ENCODE results near the gene SACS. TPM values are rescaled to one million over a fixed set of nuclear protein-coding genes. Genes with fewer than 3 reads are reported as not detected.
A peak's percentile ranks its signal among the peaks of the same experiment; 100 is the strongest.

Gene SACS
- total and polyA plus RNA-seq, 3 experiments from 2014 or later: 7.8 to 50.6 (median 48.1) TPM

DNA sequence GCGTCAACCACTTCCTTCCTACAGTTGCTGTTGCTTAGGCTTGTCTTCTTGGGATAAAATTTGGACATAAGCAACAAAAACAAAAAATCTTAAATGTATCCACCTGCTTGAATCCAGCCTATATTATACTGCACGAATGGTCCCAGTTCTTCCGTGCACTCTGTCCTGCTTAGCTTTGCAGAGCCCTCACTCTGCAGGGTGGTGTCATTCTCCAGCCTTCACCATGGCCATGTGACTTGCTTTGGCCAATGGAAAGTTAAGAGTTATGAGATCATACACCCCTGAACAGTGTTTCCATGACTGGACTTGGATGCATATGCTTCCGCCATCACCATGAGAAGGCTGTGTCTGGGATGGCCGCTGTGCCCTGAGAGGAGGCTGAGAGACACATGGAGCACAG is 27.4 kb upstream of the SACS start:
- peaks cover 4 to 5% of the 10 kb centered on the region in 2 donors for H3K27me3 Mint-ChIP-seq
- H3K36me3 ChIP-seq (ENCODE audit: insufficient read depth, low read length): no peaks in the 10 kb centered on the region
- peaks cover under 1 to 2% (median 1%) of the 10 kb centered on the region in 3 donors for H3K4me1 Mint-ChIP-seq
- peaks cover 3% of the 10 kb centered on the region for H3K4me1 ChIP-seq (ENCODE audit: insufficient read depth, low read length)
- H3K9me3 Mint-ChIP-seq: no peaks in the 10 kb centered on the region
- no peak overlapping the region for H3K27ac Mint-ChIP-seq
- no peak overlapping the region for H3K27ac ChIP-seq (ENCODE audit: low read depth, low read length)
- H3K36me3 Mint-ChIP-seq: no peaks in the 10 kb centered on the region
- POLR2A ChIA-PET: no interaction called here
- no peak overlapping the region for H3K4me3 ChIP-seq (ENCODE audit: low read length)
- DNase-seq: no peak
- H3K4me3 Mint-ChIP-seq: no peak overlapping the region
- CTCF ChIA-PET: no interaction called here
- no peaks in the 10 kb centered on the region for H3K27me3 ChIP-seq (ENCODE audit: insufficient read depth, low read length, poor library complexity, severe bottlenecking)
- no peaks in the 10 kb centered on the region for H3K9me3 ChIP-seq (ENCODE audit: low read length)

DNA sequence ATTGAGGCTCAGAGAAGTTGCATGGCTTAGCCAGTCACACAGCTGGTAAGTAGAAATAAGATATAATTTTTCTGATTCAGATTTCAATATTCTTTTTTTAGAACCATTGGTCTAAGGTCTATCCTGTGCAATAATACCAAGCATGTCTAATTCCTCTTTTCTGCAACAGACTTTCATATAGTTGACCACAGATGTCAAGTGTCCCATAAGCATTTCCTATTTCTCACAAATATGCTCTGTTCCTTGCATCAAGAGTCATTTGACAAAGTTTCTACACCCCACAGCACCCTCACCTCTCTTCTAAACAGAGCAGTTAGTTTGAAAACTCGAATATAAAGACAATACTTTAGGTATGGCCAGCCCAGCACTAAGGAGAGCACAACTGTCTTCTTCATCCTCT is 26.8 kb upstream of the SACS start:
- Histone ChIP-seq H3K9me3 (ENCODE audit: low read length) (no peaks in the 10 kb centered on the region), H3K4me1 (ENCODE audit: insufficient read depth, low read length) (no peaks in the 10 kb centered on the region), H3K4me3 (ENCODE audit: low read length) (no peak overlapping the region), H3K36me3 (ENCODE audit: insufficient read depth, low read length) (no peaks in the 10 kb centered on the region), H3K27me3 (ENCODE audit: insufficient read depth, low read length, poor library complexity, severe bottlenecking) (no peaks in the 10 kb centered on the region), H3K27ac (ENCODE audit: low read depth, low read length) (no peak overlapping the region)
- Mint-ChIP-seq H3K36me3 (no peaks in the 10 kb centered on the region), H3K4me3 (no peak overlapping the region), H3K4me1 (no peaks in the 10 kb centered on the region), H3K9me3 (no peaks in the 10 kb centered on the region), H3K27me3 (peaks cover 6 to 7% of the 10 kb centered on the region in 2 donors), H3K27ac (no peak overlapping the region)
- ChIA-PET CTCF (no interaction called here), POLR2A (no interaction called here)
- no peak for DNase-seq

DNA sequence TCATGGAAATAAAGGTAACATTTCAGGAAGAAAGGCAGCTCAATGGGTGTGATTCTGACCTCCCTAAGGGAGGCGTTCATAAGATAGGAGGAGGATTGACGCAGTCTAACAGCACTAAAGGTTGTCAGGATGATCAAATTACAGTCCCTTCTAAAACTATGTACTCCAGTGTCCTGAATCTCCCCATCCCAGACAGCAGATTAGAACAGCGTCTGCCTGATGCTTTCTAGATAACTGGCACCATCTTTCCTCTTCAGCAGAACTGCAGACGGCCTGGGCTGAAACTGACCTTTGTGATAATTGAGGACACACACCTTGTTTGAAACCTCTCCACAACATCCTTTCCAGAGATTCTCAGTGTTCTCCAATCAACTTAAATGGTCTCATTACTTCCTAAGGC is 25.5 kb upstream of the SACS start:
- POLR2A ChIA-PET: no interaction called here

DNA sequence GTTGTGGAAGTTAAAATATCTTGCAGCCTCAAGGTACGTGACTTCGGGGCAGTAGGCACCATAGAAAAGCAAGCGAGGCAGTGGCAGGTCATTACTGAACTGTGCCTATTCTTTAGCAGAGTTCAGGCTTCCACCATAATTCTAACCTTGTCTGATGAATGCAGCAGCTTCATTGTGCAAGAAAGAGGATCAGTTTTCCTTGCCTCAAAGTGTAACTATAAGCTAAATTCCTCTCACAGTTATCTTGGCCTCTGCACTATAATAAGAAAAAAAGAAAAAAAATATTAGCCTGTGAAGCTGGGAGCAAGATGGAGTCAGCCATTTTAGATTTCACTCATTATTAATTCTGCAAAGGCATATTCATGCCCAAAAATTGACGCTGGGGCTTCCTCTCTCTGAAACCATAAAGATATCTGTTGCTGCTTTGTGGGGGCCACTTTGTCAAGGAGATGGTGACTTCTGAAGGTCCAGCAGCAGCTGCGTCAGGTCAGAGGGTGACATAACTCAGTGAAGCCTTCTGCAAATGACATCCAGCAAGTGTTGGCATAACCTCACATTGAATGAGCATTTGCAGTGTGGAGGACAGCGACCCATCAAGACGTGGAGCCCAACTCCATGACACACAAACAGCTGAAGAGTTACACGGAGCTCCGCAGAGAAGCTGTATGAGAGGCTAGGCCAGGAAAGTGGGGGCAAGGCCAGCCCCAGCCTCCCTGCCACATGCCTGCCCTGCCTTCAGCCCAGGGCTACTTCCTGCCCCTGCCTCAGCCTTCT is 23.1 kb upstream of the SACS start:
- H3K4me3 Mint-ChIP-seq: peak overlapping the region in 1 of 7 donors; percentile 29
- H3K9me3 ChIP-seq (ENCODE audit: low read length): no peaks in the 10 kb centered on the region
- ChIA-PET CTCF (interaction anchor here (1.5 kb wide), 1 partner anchor 10 kb away, joined by 4 read pairs; no protein-coding TSS in a partner anchor), POLR2A (interaction anchor here (0.6 kb wide), 1 partner anchor 564 kb away, joined by 3 read pairs; no protein-coding TSS in a partner anchor)
- no peak overlapping the region for H3K4me3 ChIP-seq (ENCODE audit: low read length)
- no peaks in the 10 kb centered on the region for H3K4me1 Mint-ChIP-seq
- no peaks in the 10 kb centered on the region for H3K9me3 Mint-ChIP-seq
- no peak for DNase-seq
- no peaks in the 10 kb centered on the region for H3K36me3 ChIP-seq (ENCODE audit: insufficient read depth, low read length)
- H3K27ac ChIP-seq (ENCODE audit: low read depth, low read length): no peak overlapping the region
- H3K36me3 Mint-ChIP-seq: no peaks in the 10 kb centered on the region
- peaks cover 10 to 17% of the 10 kb centered on the region in 2 donors for H3K27me3 Mint-ChIP-seq
- no peaks in the 10 kb centered on the region for H3K27me3 ChIP-seq (ENCODE audit: insufficient read depth, low read length, poor library complexity, severe bottlenecking)
- no peak overlapping the region for H3K27ac Mint-ChIP-seq
- H3K4me1 ChIP-seq (ENCODE audit: insufficient read depth, low read length): no peaks in the 10 kb centered on the region

More for the DNA sequence above, 25.5 kb upstream of the SACS start:
- no peaks in the 10 kb centered on the region for H3K4me1 ChIP-seq (ENCODE audit: insufficient read depth, low read length)
- no peak overlapping the region for H3K4me3 Mint-ChIP-seq
- no peak overlapping the region for H3K4me3 ChIP-seq (ENCODE audit: low read length)
- no peaks in the 10 kb centered on the region for H3K27me3 ChIP-seq (ENCODE audit: insufficient read depth, low read length, poor library complexity, severe bottlenecking)
- no peaks in the 10 kb centered on the region for H3K36me3 ChIP-seq (ENCODE audit: insufficient read depth, low read length)
- DNase-seq: no peak
- H3K9me3 ChIP-seq (ENCODE audit: low read length): no peaks in the 10 kb centered on the region
- no peaks in the 10 kb centered on the region for H3K4me1 Mint-ChIP-seq
- CTCF ChIA-PET: interaction anchor here (0.8 to 1.0 kb wide), 2 partner anchors 8 to 53 kb away, joined by 3 to 4 read pairs; no protein-coding TSS in a partner anchor
- H3K27ac ChIP-seq (ENCODE audit: low read depth, low read length): no peak overlapping the region
- peaks cover 7 to 17% of the 10 kb centered on the region in 2 donors for H3K27me3 Mint-ChIP-seq
- no peaks in the 10 kb centered on the region for H3K9me3 Mint-ChIP-seq
- peak overlapping the region in 2 of 8 donors; percentile 1 to 66 for H3K27ac Mint-ChIP-seq
- H3K36me3 Mint-ChIP-seq: no peaks in the 10 kb centered on the region

DNA sequence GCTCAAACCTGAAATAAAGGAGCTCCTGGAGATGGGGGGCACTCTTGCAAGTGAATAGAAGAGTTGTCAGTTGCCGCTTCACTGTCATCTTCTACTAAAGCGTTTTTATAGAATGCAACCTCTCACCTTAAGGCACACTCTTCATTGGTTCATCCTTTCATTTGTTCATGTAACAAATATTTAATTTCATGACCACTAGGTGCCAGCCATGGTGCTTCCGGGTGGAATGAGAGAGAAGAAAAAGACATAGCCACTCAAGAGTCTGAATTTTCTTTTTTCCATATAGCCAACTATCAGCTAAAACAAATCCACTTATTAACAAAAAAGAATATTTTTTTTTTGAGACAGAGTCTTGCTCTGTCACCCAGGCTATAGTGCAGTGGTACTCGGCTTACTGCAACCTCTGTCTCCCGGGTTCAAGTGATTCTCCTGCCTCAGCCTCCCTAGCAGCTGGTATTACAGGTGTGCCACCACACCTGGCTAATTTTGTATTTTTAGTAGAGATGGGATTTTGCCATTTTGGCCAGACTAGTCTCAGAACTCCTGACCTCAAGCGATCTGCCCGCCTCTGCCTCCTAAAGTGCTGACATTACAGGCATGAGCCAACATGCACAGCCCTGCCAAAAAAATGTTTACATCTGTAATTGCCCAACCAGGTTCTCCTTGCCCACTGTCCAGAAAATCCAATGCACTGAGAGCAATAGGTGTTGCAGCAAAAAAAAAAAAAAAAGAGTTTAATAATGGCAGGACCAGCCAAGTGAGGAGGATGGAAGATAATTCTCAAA is 22.1 kb upstream of the SACS start:
- Mint-ChIP-seq H3K27me3 (peaks cover 10 to 17% of the 10 kb centered on the region in 2 donors), H3K4me3 (no peak overlapping the region), H3K36me3 (no peaks in the 10 kb centered on the region), H3K27ac (no peak overlapping the region), H3K4me1 (no peaks in the 10 kb centered on the region), H3K9me3 (no peaks in the 10 kb centered on the region)
- H3K36me3 ChIP-seq (ENCODE audit: insufficient read depth, low read length): no peaks in the 10 kb centered on the region
- H3K4me1 ChIP-seq (ENCODE audit: insufficient read depth, low read length): no peaks in the 10 kb centered on the region
- no peaks in the 10 kb centered on the region for H3K9me3 ChIP-seq (ENCODE audit: low read length)
- ChIA-PET POLR2A (interaction anchor here (0.6 kb wide), 1 partner anchor 565 kb away, joined by 3 read pairs; no protein-coding TSS in a partner anchor), CTCF (interaction anchor here (1.5 kb wide), 1 partner anchor 11 kb away, joined by 4 read pairs; no protein-coding TSS in a partner anchor)
- no peak overlapping the region for H3K4me3 ChIP-seq (ENCODE audit: low read length)
- no peak for DNase-seq
- H3K27me3 ChIP-seq (ENCODE audit: insufficient read depth, low read length, poor library complexity, severe bottlenecking): no peaks in the 10 kb centered on the region
- H3K27ac ChIP-seq (ENCODE audit: low read depth, low read length): no peak overlapping the region

DNA sequence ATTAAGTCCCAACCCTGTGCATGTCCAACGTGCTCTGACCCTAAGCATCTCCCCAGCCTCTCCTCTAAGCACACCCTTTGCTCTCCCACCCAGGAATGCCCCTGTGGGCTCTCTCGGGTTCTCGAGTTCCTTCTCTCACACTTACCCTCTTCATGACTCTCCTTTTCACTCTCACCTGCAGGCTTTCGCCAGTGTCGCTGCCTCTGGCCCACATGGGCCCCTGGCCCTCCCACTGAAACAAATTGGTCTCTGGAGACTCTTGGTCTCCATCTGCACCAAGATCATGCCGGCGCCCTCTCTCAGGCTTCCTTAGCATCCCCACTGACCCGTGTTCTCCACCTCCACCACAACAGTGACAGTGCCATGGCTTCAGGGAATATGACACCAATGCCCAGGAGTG is 19.6 kb upstream of the SACS start:
- ChIA-PET CTCF (no interaction called here), POLR2A (no interaction called here)

DNA sequence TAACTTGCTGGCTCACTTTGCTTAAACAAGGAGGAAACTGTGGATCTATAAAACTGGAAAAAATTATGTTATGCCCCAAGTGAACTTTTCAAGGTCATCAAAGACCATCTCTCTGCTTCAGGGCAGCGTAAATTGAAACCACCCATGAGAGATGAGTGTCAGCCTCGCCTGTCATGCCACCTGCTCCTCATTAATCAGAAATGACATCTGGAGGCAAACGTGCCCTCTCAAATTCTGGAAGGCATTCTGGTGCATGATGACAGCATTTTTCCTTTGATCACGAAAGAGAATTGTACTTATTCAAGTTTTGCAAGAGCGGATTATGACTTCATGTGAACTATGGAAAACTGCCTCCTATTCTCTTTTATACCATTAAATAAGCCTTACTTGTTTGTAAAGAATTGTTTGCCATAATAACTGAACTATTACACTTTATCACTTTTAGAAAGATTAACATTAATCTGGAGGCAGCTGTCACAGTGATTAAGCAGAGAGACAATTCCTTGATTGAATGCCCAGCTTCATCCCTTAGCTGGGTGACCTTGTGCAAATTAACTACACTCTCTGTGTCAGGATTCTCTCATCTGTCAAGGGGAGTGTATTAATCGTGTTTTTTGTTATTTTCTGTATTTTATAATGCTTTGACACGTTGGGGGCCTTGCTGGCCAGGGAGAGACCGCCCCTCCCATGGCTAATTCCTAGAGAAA is 17.0 kb upstream of the SACS start:
- DNase-seq: no peak
- H3K36me3 ChIP-seq (ENCODE audit: insufficient read depth, low read length): no peaks in the 10 kb centered on the region
- no peaks in the 10 kb centered on the region for H3K4me1 Mint-ChIP-seq
- H3K9me3 ChIP-seq (ENCODE audit: low read length): no peaks in the 10 kb centered on the region
- CTCF ChIA-PET: no interaction called here
- H3K36me3 Mint-ChIP-seq: no peaks in the 10 kb centered on the region
- H3K4me3 ChIP-seq (ENCODE audit: low read length): no peak overlapping the region
- POLR2A ChIA-PET: no interaction called here
- H3K27ac Mint-ChIP-seq: no peak overlapping the region
- H3K27ac ChIP-seq (ENCODE audit: low read depth, low read length): no peak overlapping the region
- H3K27me3 Mint-ChIP-seq: peaks cover 3 to 14% of the 10 kb centered on the region in 2 donors
- no peaks in the 10 kb centered on the region for H3K4me1 ChIP-seq (ENCODE audit: insufficient read depth, low read length)
- no peaks in the 10 kb centered on the region for H3K27me3 ChIP-seq (ENCODE audit: insufficient read depth, low read length, poor library complexity, severe bottlenecking)
- no peaks in the 10 kb centered on the region for H3K9me3 Mint-ChIP-seq
- no peak overlapping the region for H3K4me3 Mint-ChIP-seq

More for the DNA sequence above, 19.6 kb upstream of the SACS start:
- Mint-ChIP-seq H3K27me3 (peaks cover 8 to 17% of the 10 kb centered on the region in 2 donors), H3K4me3 (no peak overlapping the region), H3K4me1 (no peaks in the 10 kb centered on the region), H3K36me3 (no peaks in the 10 kb centered on the region), H3K27ac (no peak overlapping the region), H3K9me3 (no peaks in the 10 kb centered on the region)
- Histone ChIP-seq H3K36me3 (ENCODE audit: insufficient read depth, low read length) (no peaks in the 10 kb centered on the region), H3K27ac (ENCODE audit: low read depth, low read length) (no peak overlapping the region), H3K4me1 (ENCODE audit: insufficient read depth, low read length) (no peaks in the 10 kb centered on the region), H3K4me3 (ENCODE audit: low read length) (no peak overlapping the region), H3K27me3 (ENCODE audit: insufficient read depth, low read length, poor library complexity, severe bottlenecking) (no peaks in the 10 kb centered on the region), H3K9me3 (ENCODE audit: low read length) (no peaks in the 10 kb centered on the region)
- no peak for DNase-seq

All from CD8-positive, alpha-beta memory T cell (primary cell).